Glutamatergic neuron (in vitro differentiated cells): ENCODE data around the gene ARFRP1. TPM values are rescaled to one million over a fixed set of nuclear protein-coding genes. Genes with fewer than 3 reads are reported as not detected.
A peak's percentile ranks its signal among the peaks of the same experiment; 100 is the strongest.

Experiments
- DNase-seq: peaks from one replicate; pipeline ENCODE4 v3.0.0; 2022
- H3K27ac Mint-ChIP-seq: one replicate; pipeline ENCODE4 v1.8.0; 2020; ENCODE audit warnings: mild to moderate bottlenecking, mixed read lengths, inconsistent platforms; ENCODE audit not compliant: unreplicated experiment
- H3K27me3 Mint-ChIP-seq: one replicate; pipeline ENCODE4 v1.8.0; 2020; ENCODE audit warnings: mild to moderate bottlenecking, moderate library complexity, mixed read lengths, inconsistent platforms; ENCODE audit not compliant: unreplicated experiment
- H3K36me3 Mint-ChIP-seq: one replicate; pipeline ENCODE4 v1.8.0; 2020; ENCODE audit warnings: mild to moderate bottlenecking, mixed read lengths, inconsistent platforms; ENCODE audit not compliant: unreplicated experiment
- H3K4me1 Mint-ChIP-seq: one replicate; pipeline ENCODE4 v1.8.0; 2020; ENCODE audit warnings: mild to moderate bottlenecking, low read depth, mixed read lengths, inconsistent platforms; ENCODE audit not compliant: unreplicated experiment
- H3K4me3 Mint-ChIP-seq: one replicate; pipeline ENCODE4 v1.8.0; 2020; ENCODE audit warnings: mild to moderate bottlenecking, mixed read lengths, inconsistent platforms; ENCODE audit not compliant: unreplicated experiment
- H3K9me3 Mint-ChIP-seq: one replicate; pipeline ENCODE4 v1.8.0; 2020; ENCODE audit warnings: mild to moderate bottlenecking, moderate library complexity, mixed read lengths, inconsistent platforms; ENCODE audit not compliant: unreplicated experiment
- total RNA-seq: library from RNA; stranded (reverse); fragmentation: NEBNext Ultra II Directional; extraction: Animal tissue kit (Norgen Biotek cat#: 25700); gene quantifications from one replicate; pipeline ENCODE4 v1.2.1, GENCODE V29; 2021; ENCODE audit not compliant: unreplicated experiment
- TF ChIP-seq, protein P1 (sequence below): fragments of 200-600 bp; sonication (generic); IDR thresholded peaks from one replicate; pipeline ENCODE4 v1.5.0; 2021; ENCODE audit not compliant: partially characterized antibody, unreplicated experiment

ARFRP1 gene
- total RNA-seq, 1 donor from 2014 or later, result 51.9 TPM

DNA sequence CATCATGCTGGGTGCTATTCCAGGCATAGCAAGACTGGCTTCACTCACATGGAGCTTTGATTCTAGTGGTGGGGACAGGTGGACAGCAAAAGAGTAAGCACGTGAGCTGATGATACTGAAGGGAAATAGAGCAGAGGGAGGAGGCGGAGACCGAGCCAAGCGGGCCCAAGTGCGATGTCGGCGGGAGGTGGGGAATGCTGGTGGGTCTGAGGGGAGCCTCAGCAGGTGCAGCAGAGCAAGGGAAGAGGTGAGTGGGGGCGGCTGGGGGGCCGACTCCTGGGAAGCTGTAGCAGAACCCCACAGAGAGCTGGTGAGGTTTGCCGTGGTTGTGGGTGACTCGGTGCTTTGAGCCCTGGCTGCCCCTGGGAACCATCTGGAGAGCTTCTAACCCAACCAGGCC is 39.4 kb downstream of the ARFRP1 start:
- DNase-seq, result no peak
- H3K4me3 Mint-ChIP-seq, result peak overlapping the region; percentile 18
- peaks cover 2% of the 10 kb centered on the region for H3K4me1 Mint-ChIP-seq
- H3K27me3 Mint-ChIP-seq, result peaks cover 3% of the 10 kb centered on the region
- peaks cover 10% of the 10 kb centered on the region for H3K36me3 Mint-ChIP-seq
- TF ChIP-seq, protein P1, sequence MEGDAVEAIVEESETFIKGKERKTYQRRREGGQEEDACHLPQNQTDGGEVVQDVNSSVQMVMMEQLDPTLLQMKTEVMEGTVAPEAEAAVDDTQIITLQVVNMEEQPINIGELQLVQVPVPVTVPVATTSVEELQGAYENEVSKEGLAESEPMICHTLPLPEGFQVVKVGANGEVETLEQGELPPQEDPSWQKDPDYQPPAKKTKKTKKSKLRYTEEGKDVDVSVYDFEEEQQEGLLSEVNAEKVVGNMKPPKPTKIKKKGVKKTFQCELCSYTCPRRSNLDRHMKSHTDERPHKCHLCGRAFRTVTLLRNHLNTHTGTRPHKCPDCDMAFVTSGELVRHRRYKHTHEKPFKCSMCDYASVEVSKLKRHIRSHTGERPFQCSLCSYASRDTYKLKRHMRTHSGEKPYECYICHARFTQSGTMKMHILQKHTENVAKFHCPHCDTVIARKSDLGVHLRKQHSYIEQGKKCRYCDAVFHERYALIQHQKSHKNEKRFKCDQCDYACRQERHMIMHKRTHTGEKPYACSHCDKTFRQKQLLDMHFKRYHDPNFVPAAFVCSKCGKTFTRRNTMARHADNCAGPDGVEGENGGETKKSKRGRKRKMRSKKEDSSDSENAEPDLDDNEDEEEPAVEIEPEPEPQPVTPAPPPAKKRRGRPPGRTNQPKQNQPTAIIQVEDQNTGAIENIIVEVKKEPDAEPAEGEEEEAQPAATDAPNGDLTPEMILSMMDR, result no peak
- peaks cover 3% of the 10 kb centered on the region for H3K9me3 Mint-ChIP-seq
- peak overlapping the region; percentile 6 for H3K27ac Mint-ChIP-seq

DNA sequence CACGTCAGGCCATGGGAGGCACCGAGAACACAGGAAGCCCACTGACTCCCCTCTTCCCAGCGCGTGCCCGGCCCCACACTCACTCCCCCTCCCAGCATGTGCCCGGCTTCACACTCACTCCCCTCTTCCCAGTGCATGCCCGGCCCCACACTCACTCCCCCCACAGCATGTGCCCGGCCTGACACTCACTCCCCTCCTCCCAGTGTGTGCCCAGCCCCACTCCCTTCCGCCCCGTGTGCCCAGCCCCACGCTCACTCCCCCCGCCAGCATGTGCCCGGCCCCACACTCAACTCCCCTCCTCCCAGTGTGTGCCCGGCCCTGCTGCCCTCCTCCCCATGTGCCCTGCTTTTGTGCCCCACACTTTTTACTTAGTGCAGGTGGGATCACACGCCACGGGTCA is 39.9 kb downstream of the ARFRP1 start:
- Mint-ChIP-seq H3K27ac (peak overlapping the region; percentile 6), H3K4me1 (peaks cover 2% of the 10 kb centered on the region), H3K36me3 (peaks cover 10% of the 10 kb centered on the region), H3K27me3 (peaks cover 3% of the 10 kb centered on the region), H3K4me3 (no peak overlapping the region), H3K9me3 (peaks cover 3% of the 10 kb centered on the region)
- TF ChIP-seq, protein P1, result no peak
- no peak for DNase-seq

DNA sequence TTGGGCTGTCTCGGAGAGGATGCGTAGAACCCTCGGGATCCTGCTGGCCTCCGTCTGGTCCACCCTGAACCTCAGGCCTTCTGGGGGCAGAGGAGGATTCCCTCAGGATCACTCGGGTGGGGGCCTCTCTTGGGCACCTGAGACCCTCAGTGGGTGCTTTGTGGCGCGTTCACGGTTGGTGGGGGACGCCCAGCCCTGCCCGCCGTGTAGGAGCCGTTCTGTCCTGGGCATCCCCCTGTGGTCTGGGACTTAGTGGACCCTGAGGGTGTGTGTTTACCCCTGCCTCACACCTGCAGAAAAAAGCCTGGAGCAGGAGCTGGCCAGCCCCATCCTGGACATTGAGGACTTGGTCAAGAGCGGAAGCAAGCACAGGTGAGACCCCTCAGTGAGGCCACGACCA is 42.1 kb downstream of the ARFRP1 start:
- no peak overlapping the region for H3K4me3 Mint-ChIP-seq
- H3K9me3 Mint-ChIP-seq, result peaks cover 3% of the 10 kb centered on the region
- H3K27me3 Mint-ChIP-seq, result peaks cover 3% of the 10 kb centered on the region
- no peak for DNase-seq
- TF ChIP-seq, protein P1, result no peak
- peaks cover 2% of the 10 kb centered on the region for H3K4me1 Mint-ChIP-seq
- peaks cover 10% of the 10 kb centered on the region for H3K36me3 Mint-ChIP-seq
- no peak overlapping the region for H3K27ac Mint-ChIP-seq

DNA sequence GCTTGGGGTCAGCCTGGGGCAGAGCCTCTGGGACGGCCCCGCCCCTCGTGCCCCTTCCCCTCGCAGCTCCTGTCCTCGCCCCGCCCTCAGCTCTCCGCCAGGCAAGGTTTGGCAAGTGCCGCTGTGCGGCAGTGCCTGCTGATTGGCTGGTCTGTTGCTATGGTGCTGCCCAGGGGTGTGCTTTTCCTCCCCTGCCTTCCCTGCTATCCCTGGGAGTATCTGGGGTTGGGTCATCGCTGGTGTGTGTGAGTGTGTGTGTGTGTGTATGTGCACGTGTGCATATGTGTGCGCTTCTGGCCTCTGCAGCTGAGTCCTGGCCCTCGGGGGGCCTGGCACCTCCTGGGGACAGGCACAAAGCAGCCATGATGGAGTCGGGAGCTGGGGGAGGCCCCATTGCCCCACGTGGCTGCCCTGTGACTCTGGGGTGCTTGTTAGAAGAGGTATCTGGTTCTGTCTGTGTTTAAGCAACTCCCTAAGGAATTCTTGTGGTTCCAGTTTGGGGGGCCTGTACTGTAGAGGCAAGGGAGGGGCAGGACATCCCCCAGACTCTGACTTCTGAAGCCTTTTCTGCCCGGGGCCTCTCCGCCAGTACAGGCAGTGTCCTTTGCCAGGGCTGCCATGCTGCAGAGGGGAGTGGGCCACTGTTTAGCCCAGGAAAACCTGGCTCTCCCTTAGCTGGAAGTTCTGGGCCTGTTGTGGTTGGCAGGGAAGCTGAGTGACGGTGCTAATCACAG is 42.7 kb downstream of the ARFRP1 start:
- H3K27ac Mint-ChIP-seq, result peak overlapping the region; percentile 26

More for the DNA sequence above, 42.7 kb downstream of the ARFRP1 start:
- no peak for DNase-seq
- TF ChIP-seq, protein P1, result no peak
- Mint-ChIP-seq H3K4me1 (peaks cover 4% of the 10 kb centered on the region), H3K9me3 (peaks cover 3% of the 10 kb centered on the region), H3K36me3 (peaks cover 10% of the 10 kb centered on the region), H3K27me3 (peaks cover 3% of the 10 kb centered on the region), H3K4me3 (no peak overlapping the region)
